Suprapubic skin (tissue), 4 donors: ENCODE data around the gene SLX9. TPM values are rescaled to one million over a fixed set of nuclear protein-coding genes. Genes with fewer than 3 reads are reported as not detected.

ENCODE experiments used
- DNase-seq, 2 donors: peaks; one replicate each; pipeline ENCODE4 v3.0.0-alpha.2; 2019; ENCODE audit warnings: low spot score in 2 of 2
- H3K27ac ChIP-seq: fragments of 200-600 bp; sonication (generic); one replicate; pipeline ENCODE4 v1.5.1; 2019
- H3K27me3 ChIP-seq: fragments of 200-600 bp; sonication (generic); one replicate; pipeline ENCODE4 v1.5.1; 2019
- H3K36me3 ChIP-seq: fragments of 200-600 bp; sonication (generic); one replicate; pipeline ENCODE4 v1.5.1; 2019
- H3K4me1 ChIP-seq: fragments of 200-600 bp; sonication (generic); one replicate; pipeline ENCODE4 v1.5.1; 2019
- H3K4me3 ChIP-seq: fragments of 200-600 bp; sonication (generic); one replicate; pipeline ENCODE4 v1.5.1; 2019; ENCODE audit warnings: mild to moderate bottlenecking
- H3K9me3 ChIP-seq: fragments of 200-600 bp; sonication (generic); one replicate; pipeline ENCODE4 v1.5.1; 2019
- CTCF ChIP-seq, 2 donors: fragments of 200-600 bp in 1 of 2; fragments of 450-650 bp in 1 of 2; sonication (generic) in 1 of 2; IDR thresholded peaks; one replicate each; pipeline ENCODE4 v1.5.1; 2016 to 2019; ENCODE audit warnings: antibody characterized with exemption in 2 of 2, mild to moderate bottlenecking in 1 of 2, moderate library complexity in 1 of 2
- EP300 ChIP-seq: sonication (generic); formaldehyde crosslinking; IDR thresholded peaks from one replicate; pipeline ENCODE4 v1.6.1; 2017; ENCODE audit warnings: antibody characterized with exemption
- POLR2A ChIP-seq, 2 donors: fragments of 450-650 bp; IDR thresholded peaks; one replicate each; pipeline ENCODE4 v1.6.1; 2017; ENCODE audit warnings: antibody characterized with exemption in 2 of 2, mild to moderate bottlenecking in 2 of 2, moderate library complexity in 2 of 2
- POLR2AphosphoS5 ChIP-seq, 3 donors: sonication (generic); formaldehyde crosslinking; IDR thresholded peaks; one replicate each; pipeline ENCODE4 v1.6.1; 2017; ENCODE audit warnings: antibody characterized with exemption in 3 of 3
- WGBS: methylation state at CpG from one replicate; pipeline ENCODE4 v1.1.5; 2018; 5-methylcytosine and 5-hydroxymethylcytosine counted together
- total RNA-seq, 4 donors: library from RNA; depleted of rRNA; stranded (reverse); fragments of >200 nt; gene quantifications; one replicate each; pipeline ENCODE4 v1.1.0, GENCODE V29; 2016

Gene SLX9
- total RNA-seq, 4 donors from 2014 or later: 13.4 to 16.9 (median 14.4) TPM

- Histone ChIP-seq H3K36me3 (no peaks in the 10 kb centered on the region), H3K27me3 (no peaks in the 10 kb centered on the region), H3K4me3 (no peak overlapping the region), H3K4me1 (peaks cover 34% of the 10 kb centered on the region), H3K27ac (peak overlapping the region; percentile 85), H3K9me3 (no peaks in the 10 kb centered on the region)
- no peak for DNase-seq
- 25% methylated on average over 9 of the region's 15 CpGs for WGBS
- TF ChIP-seq CTCF (IDR thresholded peaks at IDR 0.05) (no peak), POLR2AphosphoS5 (IDR thresholded peaks at IDR 0.05) (peak in 1 of 3 donors; percentile 44), EP300 (no peak)
These were observed 55.0 kb downstream of the SLX9 start for GRCh38 chr21:44994695-44995342.

- Histone ChIP-seq H3K36me3 (no peaks in the 10 kb centered on the region), H3K4me1 (peaks cover 40% of the 10 kb centered on the region), H3K27me3 (no peaks in the 10 kb centered on the region), H3K27ac (peak overlapping the region; percentile 85), H3K4me3 (no peak overlapping the region), H3K9me3 (no peaks in the 10 kb centered on the region)
- no peak for DNase-seq
- WGBS: 62% methylated on average over 16 of the region's 23 CpGs
- no peak for TF ChIP-seq EP300
- no peak for TF ChIP-seq CTCF (IDR thresholded peaks at IDR 0.05)
- TF ChIP-seq POLR2AphosphoS5 (IDR thresholded peaks at IDR 0.05): no peak
- TF ChIP-seq POLR2A (IDR thresholded peaks at IDR 0.05): no peak
These were observed 55.6 kb downstream of the SLX9 start for GRCh38 chr21:44995343-44995941.

- H3K36me3 ChIP-seq: no peaks in the 10 kb centered on the region
- no peak for DNase-seq
- no peak overlapping the region for H3K27ac ChIP-seq
- H3K27me3 ChIP-seq: no peaks in the 10 kb centered on the region
- WGBS: 100% methylated on average over 1 of the region's 10 CpGs
- H3K4me3 ChIP-seq: no peak overlapping the region
- H3K4me1 ChIP-seq: peaks cover 47% of the 10 kb centered on the region
- no peaks in the 10 kb centered on the region for H3K9me3 ChIP-seq
- TF ChIP-seq POLR2A (IDR thresholded peaks at IDR 0.05) (no peak), CTCF (IDR thresholded peaks at IDR 0.05) (no peak), EP300 (no peak), POLR2AphosphoS5 (IDR thresholded peaks at IDR 0.05) (no peak)
These were observed 56.3 kb downstream of the SLX9 start for GRCh38 chr21:44996096-44996495.

GRCh38 chr21:44996501-44996921 is 56.7 kb downstream of the SLX9 start:
- no peaks in the 10 kb centered on the region for H3K27me3 ChIP-seq
- WGBS: 92% methylated on average over 2 of the region's 6 CpGs
- H3K9me3 ChIP-seq: no peaks in the 10 kb centered on the region
- peaks cover 51% of the 10 kb centered on the region for H3K4me1 ChIP-seq
- DNase-seq: no peak
- H3K27ac ChIP-seq: no peak overlapping the region
- H3K36me3 ChIP-seq: no peaks in the 10 kb centered on the region
- H3K4me3 ChIP-seq: no peak overlapping the region
- no peak for TF ChIP-seq CTCF (IDR thresholded peaks at IDR 0.05)
- TF ChIP-seq EP300: no peak
- TF ChIP-seq POLR2AphosphoS5 (IDR thresholded peaks at IDR 0.05): no peak
- no peak for TF ChIP-seq POLR2A (IDR thresholded peaks at IDR 0.05)
